ENCODE results near the gene C1QTNF6. TPM values are rescaled to one million over a fixed set of nuclear protein-coding genes. Genes with fewer than 3 reads are reported as not detected.

C1QTNF6 gene
- total RNA-seq, 4 donors from 2014 or later: 0.69 to 1.6 (median 1.1) TPM

GRCh38 chr22:37184816-37185541 lies 3.1 kb downstream of the C1QTNF6 start:
- Histone ChIP-seq H3K4me3 (no peak overlapping the region), H3K4me1 (peaks cover 0 to 44% (median 28%) of the 10 kb centered on the region in 3 donors), H3K36me3 (peaks cover 0 to 27% of the 10 kb centered on the region in 2 donors), H3K27me3 (no peaks in the 10 kb centered on the region), H3K27ac (no peak overlapping the region), H3K9me3 (no peaks in the 10 kb centered on the region)
- TF ChIP-seq POLR2A (IDR thresholded peaks at IDR 0.05) (no peak), POLR2AphosphoS5 (IDR thresholded peaks at IDR 0.05) (no peak), CTCF (IDR thresholded peaks at IDR 0.05) (no peak), EP300 (IDR thresholded peaks at IDR 0.05) (no peak)
- no peak for ATAC-seq
- WGBS, 2 donors (ENCODE audit: low coverage in 1 of 2): 89 to 100% methylated on average over 2 to 3 of the region's 18 CpGs

DNA sequence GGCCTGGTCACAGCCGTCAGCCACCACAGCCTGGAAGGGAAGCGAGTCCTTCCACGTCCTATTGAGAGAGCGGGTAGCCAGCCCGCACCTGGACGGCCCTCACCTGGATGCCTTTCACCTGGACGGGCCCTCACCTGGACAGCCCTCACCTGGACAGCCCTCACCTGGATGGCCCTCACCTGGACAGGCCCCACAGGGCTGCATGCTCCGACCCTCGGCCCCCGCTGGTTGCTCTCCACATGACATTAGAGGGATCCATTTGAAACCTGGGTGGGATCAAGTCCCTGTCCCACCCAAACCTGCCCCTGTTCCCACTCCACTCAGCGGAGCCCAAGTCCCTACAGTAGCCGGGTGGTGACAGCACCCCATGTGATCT lies 3.7 kb downstream of the C1QTNF6 start:
- WGBS, 2 donors (ENCODE audit: low coverage in 1 of 2): no CpG with 5 or more reads among the region's 12 CpGs
- Histone ChIP-seq H3K27me3 (no peaks in the 10 kb centered on the region), H3K4me1 (peaks cover 0 to 38% (median 24%) of the 10 kb centered on the region in 3 donors), H3K36me3 (peaks cover 0 to 27% of the 10 kb centered on the region in 2 donors), H3K27ac (no peak overlapping the region), H3K4me3 (no peak overlapping the region), H3K9me3 (no peaks in the 10 kb centered on the region)
- TF ChIP-seq POLR2AphosphoS5 (IDR thresholded peaks at IDR 0.05) (no peak), EP300 (IDR thresholded peaks at IDR 0.05) (no peak), CTCF (IDR thresholded peaks at IDR 0.05) (no peak)
- no peak for ATAC-seq

DNA sequence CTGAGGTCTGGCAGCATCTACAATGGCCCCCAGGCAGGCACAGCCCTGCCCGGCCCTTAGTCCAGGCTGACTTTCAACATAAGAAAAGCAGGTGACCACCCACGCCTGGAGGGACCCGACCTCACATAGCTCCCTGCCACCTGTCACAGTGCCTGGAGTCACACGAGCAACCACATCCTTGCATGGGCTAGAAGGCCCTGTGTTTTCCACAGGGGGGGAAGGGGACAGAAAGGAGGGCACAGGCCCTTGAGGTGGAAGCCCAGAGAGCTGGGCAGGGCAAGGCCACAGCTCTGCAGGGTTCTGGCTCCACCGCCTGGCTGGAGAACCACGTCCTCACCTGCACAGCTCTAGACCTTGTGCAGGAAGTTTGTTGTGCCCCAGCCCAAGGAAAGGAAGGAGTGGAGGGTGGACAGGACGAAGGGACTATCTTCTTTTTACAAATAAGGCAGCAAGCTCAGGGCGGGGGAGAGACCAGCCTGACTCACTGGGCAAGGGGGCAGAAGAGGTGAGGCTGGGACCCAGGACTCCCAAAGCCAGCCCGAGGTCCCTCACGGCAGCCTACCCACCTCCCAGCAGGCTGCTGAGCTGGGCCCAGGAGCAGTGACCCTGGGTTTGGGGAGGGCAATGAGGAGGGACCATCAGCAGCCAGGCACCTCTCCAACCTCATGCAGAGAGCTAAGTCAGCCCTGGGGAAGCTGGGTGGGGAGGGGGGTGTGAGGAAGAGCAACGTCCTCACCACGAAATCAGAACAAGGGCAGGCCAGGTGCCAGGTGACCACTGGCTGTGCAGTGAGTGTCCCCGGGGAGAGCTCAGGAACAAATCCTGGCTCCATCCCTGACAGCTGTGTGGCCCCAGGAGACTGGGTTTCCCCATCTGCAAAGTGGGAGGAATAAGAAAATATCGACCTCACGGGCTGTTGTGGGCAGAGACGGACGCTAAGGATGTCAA lies 4.3 kb downstream of the C1QTNF6 start:
- TF ChIP-seq CTCF (IDR thresholded peaks at IDR 0.05) (no peak), EP300 (IDR thresholded peaks at IDR 0.05) (no peak), POLR2AphosphoS5 (IDR thresholded peaks at IDR 0.05) (no peak), POLR2A (IDR thresholded peaks at IDR 0.05) (no peak)
- H3K4me1 ChIP-seq: peaks cover 0 to 36% (median 19%) of the 10 kb centered on the region in 3 donors
- H3K36me3 ChIP-seq: peaks cover 0 to 27% of the 10 kb centered on the region in 2 donors
- no peaks in the 10 kb centered on the region for H3K27me3 ChIP-seq
- no peak overlapping the region for H3K4me3 ChIP-seq
- no peak overlapping the region for H3K27ac ChIP-seq
- no peak for ATAC-seq
- WGBS, 2 donors (ENCODE audit: low coverage in 1 of 2): 67 to 77% methylated on average over 3 to 5 of the region's 17 CpGs
- no peaks in the 10 kb centered on the region for H3K9me3 ChIP-seq

GRCh38 chr22:37182949-37183245 lies 5.2 kb downstream of the C1QTNF6 start:
- no peak for TF ChIP-seq CTCF (IDR thresholded peaks at IDR 0.05)
- no peak for TF ChIP-seq POLR2A (IDR thresholded peaks at IDR 0.05)
- no peak for TF ChIP-seq EP300 (IDR thresholded peaks at IDR 0.05)
- no peak for TF ChIP-seq POLR2AphosphoS5 (IDR thresholded peaks at IDR 0.05)
- H3K4me1 ChIP-seq: peaks cover 0 to 36% (median 16%) of the 10 kb centered on the region in 3 donors
- peaks cover 0 to 27% of the 10 kb centered on the region in 2 donors for H3K36me3 ChIP-seq
- H3K27me3 ChIP-seq: no peaks in the 10 kb centered on the region
- no peak overlapping the region for H3K27ac ChIP-seq
- WGBS, 2 donors (ENCODE audit: low coverage in 1 of 2): no CpG with 5 or more reads among the region's 3 CpGs
- no peaks in the 10 kb centered on the region for H3K9me3 ChIP-seq
- no peak overlapping the region for H3K4me3 ChIP-seq
- no peak for ATAC-seq
